Regular cardiac myocyte (primary cell): ENCODE data around the gene GABRA5. TPM values are rescaled to one million over a fixed set of nuclear protein-coding genes. Genes with fewer than 3 reads are reported as not detected.

Experiments used
- total RNA-seq: library from RNA; depleted of rRNA; stranded (reverse); fragments of >200 nt; gene quantifications from 2 replicates; pipeline ENCODE4 v1.2.3, GENCODE V29; 2014

Gene GABRA5
- total RNA-seq = 0.28 TPM in 1 of 2 replicates, not detected in the other

DNA sequence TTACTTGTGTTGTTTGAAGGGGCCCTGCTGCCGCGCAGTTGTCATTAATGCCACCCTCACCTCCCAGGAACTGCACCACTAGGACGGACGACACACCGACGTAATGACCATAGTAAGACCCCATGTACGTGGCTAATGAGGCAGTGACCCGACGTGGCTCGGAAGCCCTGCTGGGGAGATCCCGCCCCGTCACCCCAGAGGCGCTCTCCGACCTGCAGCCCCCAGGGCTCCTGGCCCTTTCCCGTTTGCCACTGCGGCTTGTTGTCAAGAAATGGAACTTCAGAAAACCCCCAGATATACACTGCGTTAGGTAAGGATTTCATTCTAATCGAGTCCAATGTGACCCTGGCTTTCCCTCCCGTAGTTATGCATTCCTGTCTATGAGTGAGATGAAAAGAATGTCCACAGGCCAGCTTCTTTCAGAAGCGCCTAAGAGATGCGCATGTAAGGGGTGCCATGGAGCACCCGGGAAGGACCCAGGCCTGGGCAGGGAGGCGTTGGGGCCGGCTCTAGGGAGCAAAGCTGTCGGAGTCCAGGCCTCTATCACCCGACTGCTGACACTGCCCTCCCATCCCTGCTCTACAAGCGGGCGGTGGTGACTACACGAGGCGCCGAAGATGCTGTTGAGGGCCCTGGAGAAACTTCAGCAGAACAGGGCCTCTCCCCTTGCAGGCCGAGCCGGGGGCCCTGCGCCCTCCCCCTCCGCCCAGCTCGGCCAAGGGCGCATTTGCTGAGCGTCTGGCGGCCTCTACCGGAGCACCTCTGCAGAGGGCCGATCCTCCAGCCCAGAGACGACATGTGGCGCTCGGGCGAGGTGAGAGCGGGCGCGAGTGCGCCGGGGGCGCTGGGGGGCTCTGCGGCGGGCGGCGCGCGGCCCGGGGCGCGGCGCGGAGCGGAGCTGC is at the start of gene GABRA5:
Gene GABRA5, plus strand, starts transcription at position 765 of the 902 bp plus-strand sequence. CDS start 2,187 bp downstream, outside the sequence.

DNA sequence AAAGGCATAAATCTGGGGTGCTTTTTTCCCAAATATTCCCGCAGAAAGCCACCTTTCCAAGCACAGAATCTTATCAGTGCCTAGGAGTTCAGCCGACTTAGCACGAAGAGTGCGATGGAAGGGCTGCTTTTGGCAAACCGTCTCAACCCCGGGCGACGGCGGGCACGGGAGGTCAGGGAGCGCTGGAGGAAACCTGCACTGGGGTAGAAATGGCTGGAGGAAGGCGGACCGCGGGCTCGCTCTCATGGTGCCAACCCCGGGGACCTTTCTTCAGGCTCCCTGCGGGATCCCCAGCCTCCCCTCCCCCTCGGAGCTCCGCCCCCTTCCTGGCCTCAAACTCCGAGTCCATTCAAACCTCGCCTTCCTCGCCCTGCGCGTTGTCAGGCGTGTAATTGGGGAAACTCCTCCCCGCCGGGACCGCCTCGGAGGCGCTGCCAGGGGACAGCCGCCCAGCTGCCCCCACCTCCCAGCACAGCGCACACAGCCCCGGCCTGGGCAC is 103.9 kb downstream of the GABRA5 start, which contains the start of gene GABRG3:
Gene GABRG3, plus strand, starts transcription at position 470 of the 499 bp plus-strand sequence.

Other genes starting within 250 kb of the GABRA5 start
- gene GABRB3, start 94.0 kb upstream of the GABRA5 start, total RNA-seq = 0.19 and 0.28 TPM in 2 replicates
- not detected in 2 replicates for gene GABRG3, start 104.1 kb downstream of the GABRA5 start, total RNA-seq